ENCODE data around the gene EMILIN2.

Gene EMILIN2

DNA sequence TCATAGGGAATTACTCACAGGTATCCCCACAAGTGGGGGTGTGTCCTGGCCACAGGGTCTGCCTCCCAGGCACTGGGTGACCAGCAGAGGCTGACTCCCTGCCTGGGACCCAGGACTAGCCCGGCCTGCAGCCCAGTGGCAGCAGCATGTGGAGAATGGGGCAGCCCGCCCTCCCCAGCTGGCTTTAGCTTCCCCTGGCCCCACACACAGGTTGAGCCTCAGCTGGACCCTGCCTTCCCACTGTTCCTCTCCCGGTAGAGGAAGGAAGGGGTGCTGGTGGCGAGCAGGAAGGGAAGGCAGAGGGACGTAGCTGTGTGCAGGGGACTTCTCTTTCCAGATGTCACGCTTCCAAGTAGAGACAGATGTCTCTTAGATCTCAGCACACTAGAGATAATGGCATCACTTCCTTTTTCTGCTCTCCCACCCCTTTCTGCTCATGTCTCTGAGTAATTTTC is 51.4 kb downstream of the EMILIN2 start:
- Histone ChIP-seq H3K4me3 (ENCODE audit: low read depth, low read length) (no peak overlapping the region), H3K27me3 (no peaks in the 10 kb centered on the region), H3K9me3 (no peaks in the 10 kb centered on the region), H3K4me1 (no peaks in the 10 kb centered on the region), H3K36me3 (no peaks in the 10 kb centered on the region)
- TF ChIP-seq, protein P1, sequence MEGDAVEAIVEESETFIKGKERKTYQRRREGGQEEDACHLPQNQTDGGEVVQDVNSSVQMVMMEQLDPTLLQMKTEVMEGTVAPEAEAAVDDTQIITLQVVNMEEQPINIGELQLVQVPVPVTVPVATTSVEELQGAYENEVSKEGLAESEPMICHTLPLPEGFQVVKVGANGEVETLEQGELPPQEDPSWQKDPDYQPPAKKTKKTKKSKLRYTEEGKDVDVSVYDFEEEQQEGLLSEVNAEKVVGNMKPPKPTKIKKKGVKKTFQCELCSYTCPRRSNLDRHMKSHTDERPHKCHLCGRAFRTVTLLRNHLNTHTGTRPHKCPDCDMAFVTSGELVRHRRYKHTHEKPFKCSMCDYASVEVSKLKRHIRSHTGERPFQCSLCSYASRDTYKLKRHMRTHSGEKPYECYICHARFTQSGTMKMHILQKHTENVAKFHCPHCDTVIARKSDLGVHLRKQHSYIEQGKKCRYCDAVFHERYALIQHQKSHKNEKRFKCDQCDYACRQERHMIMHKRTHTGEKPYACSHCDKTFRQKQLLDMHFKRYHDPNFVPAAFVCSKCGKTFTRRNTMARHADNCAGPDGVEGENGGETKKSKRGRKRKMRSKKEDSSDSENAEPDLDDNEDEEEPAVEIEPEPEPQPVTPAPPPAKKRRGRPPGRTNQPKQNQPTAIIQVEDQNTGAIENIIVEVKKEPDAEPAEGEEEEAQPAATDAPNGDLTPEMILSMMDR (IDR thresholded peaks at IDR 0.05; ENCODE audit: low read depth, low read length) = no peak
- DNase-seq = no peak

- no peaks in the 10 kb centered on the region for H3K9me3 ChIP-seq
- TF ChIP-seq, protein P1 (IDR thresholded peaks at IDR 0.05; ENCODE audit: low read depth, low read length) = no peak
- no peak overlapping the region for H3K4me3 ChIP-seq (ENCODE audit: low read depth, low read length)
- no peaks in the 10 kb centered on the region for H3K36me3 ChIP-seq
- no peaks in the 10 kb centered on the region for H3K27me3 ChIP-seq
- no peaks in the 10 kb centered on the region for H3K4me1 ChIP-seq
- DNase-seq = no peak
Observed at GRCh38 chr18:2900684-2901422, 54.0 kb downstream of the EMILIN2 start.

DNA sequence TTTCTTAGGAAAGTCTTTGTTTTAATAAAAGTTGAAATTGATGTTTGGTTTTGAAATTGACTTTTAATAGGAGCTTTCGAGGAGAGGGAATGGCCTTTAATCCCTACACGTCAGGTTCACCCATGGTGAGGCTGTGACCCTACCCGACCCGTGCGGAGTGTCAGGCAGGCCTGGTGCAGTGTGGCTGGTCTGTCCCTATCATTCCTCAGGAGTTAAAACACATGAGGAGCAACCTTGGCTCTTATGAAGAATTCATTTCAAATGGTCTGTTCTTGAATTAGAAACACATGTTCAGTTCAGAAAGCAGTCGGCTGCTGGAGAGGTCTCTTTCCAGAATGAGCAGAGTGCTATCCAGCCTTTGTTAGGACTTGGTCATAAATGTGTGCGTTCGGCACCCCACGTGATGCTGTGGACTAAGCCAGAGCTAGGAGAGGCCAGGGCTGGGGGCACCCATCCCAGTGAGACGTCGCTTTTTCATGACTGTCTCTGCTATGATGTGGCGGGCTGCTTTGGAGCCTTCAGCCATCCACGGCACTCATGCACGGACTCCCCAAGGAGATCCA is 54.7 kb downstream of the EMILIN2 start:
- TF ChIP-seq, protein P1 (IDR thresholded peaks at IDR 0.05; ENCODE audit: low read depth, low read length) = no peak
- DNase-seq = no peak
- no peaks in the 10 kb centered on the region for H3K9me3 ChIP-seq
- H3K36me3 ChIP-seq = no peaks in the 10 kb centered on the region
- no peak overlapping the region for H3K4me3 ChIP-seq (ENCODE audit: low read depth, low read length)
- no peaks in the 10 kb centered on the region for H3K27me3 ChIP-seq
- no peaks in the 10 kb centered on the region for H3K4me1 ChIP-seq

- TF ChIP-seq, protein P1 (IDR thresholded peaks at IDR 0.05; ENCODE audit: low read depth, low read length) = no peak
- H3K27me3 ChIP-seq = no peaks in the 10 kb centered on the region
- no peaks in the 10 kb centered on the region for H3K36me3 ChIP-seq
- DNase-seq = no peak
- no peak overlapping the region for H3K4me3 ChIP-seq (ENCODE audit: low read depth, low read length)
- H3K9me3 ChIP-seq = no peaks in the 10 kb centered on the region
- H3K4me1 ChIP-seq = no peaks in the 10 kb centered on the region
Observed at GRCh38 chr18:2902327-2902726, 55.5 kb downstream of the EMILIN2 start.

- Histone ChIP-seq H3K4me1 (no peaks in the 10 kb centered on the region), H3K4me3 (ENCODE audit: low read depth, low read length) (no peak overlapping the region), H3K9me3 (no peaks in the 10 kb centered on the region), H3K36me3 (no peaks in the 10 kb centered on the region), H3K27me3 (no peaks in the 10 kb centered on the region)
- TF ChIP-seq, protein P1 (IDR thresholded peaks at IDR 0.05; ENCODE audit: low read depth, low read length) = no peak
- DNase-seq = no peak
Observed at GRCh38 chr18:2903006-2903405, 56.2 kb downstream of the EMILIN2 start.

Data from BE2C (cell line).